Suprapubic skin (tissue), 3 donors: Measurements from ENCODE around the gene MARS1.

Experiments used
- EP300 ChIP-seq: sonication (generic); formaldehyde crosslinking; IDR thresholded peaks from one replicate; pipeline ENCODE4 v1.6.1; 2017; ENCODE audit warnings: antibody characterized with exemption
- POLR2A ChIP-seq, 2 donors: fragments of 450-650 bp; IDR thresholded peaks; one replicate each; pipeline ENCODE4 v1.6.1; 2017; ENCODE audit warnings: antibody characterized with exemption in 2 of 2, mild to moderate bottlenecking in 2 of 2, moderate library complexity in 2 of 2
- TF ChIP-seq, protein P1 (sequence below), 2 donors: fragments of 200-600 bp in 1 of 2; fragments of 450-650 bp in 1 of 2; sonication (generic) in 1 of 2; IDR thresholded peaks; one replicate each; pipeline ENCODE4 v1.5.1; 2016 to 2019; ENCODE audit warnings: antibody characterized with exemption in 2 of 2, mild to moderate bottlenecking in 1 of 2, moderate library complexity in 1 of 2

GRCh38 chr12:57526477-57527126 is 38.7 kb downstream of the MARS1 start:
- TF ChIP-seq, protein P1, sequence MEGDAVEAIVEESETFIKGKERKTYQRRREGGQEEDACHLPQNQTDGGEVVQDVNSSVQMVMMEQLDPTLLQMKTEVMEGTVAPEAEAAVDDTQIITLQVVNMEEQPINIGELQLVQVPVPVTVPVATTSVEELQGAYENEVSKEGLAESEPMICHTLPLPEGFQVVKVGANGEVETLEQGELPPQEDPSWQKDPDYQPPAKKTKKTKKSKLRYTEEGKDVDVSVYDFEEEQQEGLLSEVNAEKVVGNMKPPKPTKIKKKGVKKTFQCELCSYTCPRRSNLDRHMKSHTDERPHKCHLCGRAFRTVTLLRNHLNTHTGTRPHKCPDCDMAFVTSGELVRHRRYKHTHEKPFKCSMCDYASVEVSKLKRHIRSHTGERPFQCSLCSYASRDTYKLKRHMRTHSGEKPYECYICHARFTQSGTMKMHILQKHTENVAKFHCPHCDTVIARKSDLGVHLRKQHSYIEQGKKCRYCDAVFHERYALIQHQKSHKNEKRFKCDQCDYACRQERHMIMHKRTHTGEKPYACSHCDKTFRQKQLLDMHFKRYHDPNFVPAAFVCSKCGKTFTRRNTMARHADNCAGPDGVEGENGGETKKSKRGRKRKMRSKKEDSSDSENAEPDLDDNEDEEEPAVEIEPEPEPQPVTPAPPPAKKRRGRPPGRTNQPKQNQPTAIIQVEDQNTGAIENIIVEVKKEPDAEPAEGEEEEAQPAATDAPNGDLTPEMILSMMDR (IDR thresholded peaks at IDR 0.05): no peak
- no peak for TF ChIP-seq POLR2A (IDR thresholded peaks at IDR 0.05)
- no peak for TF ChIP-seq EP300
